ENCODE data around the gene WDR49.

Gene WDR49

GRCh38 chr3:167662919-167663400 is 9.2 kb upstream of the WDR49 start:
- no peak for DNase-seq (ENCODE audit: low spot score)
- in situ Hi-C loops (cut with MboI; ENCODE audit: low sequenced_read_pairs, unreplicated experiment), result no loop called here

GRCh38 chr3:167657684-167658225 is 4.0 kb upstream of the WDR49 start:
- no peak for DNase-seq (ENCODE audit: low spot score)
- TF ChIP-seq CTCF (IDR thresholded peaks at IDR 0.05; ENCODE audit: borderline replicate concordance, control extremely low read depth, extremely low read depth, insufficient read depth, missing control alignments), result no peak
- in situ Hi-C loops (cut with MboI; ENCODE audit: low sequenced_read_pairs, unreplicated experiment), result no loop called here

More at GRCh38 chr3:167662919-167663400, 9.2 kb upstream of the WDR49 start:
- no peak for TF ChIP-seq CTCF (IDR thresholded peaks at IDR 0.05; ENCODE audit: borderline replicate concordance, control extremely low read depth, extremely low read depth, insufficient read depth, missing control alignments)

GRCh38 chr3:167656821-167657220 is 3.1 kb upstream of the WDR49 start:
- TF ChIP-seq CTCF (IDR thresholded peaks at IDR 0.05; ENCODE audit: borderline replicate concordance, control extremely low read depth, extremely low read depth, insufficient read depth, missing control alignments), result no peak

GRCh38 chr3:167653155-167653554 is 587 bp downstream of the WDR49 start:
- TF ChIP-seq CTCF (IDR thresholded peaks at IDR 0.05; ENCODE audit: borderline replicate concordance, control extremely low read depth, extremely low read depth, insufficient read depth, missing control alignments), result no peak
- in situ Hi-C loops (cut with MboI; ENCODE audit: low sequenced_read_pairs, unreplicated experiment), result no loop called here
- no peak for DNase-seq (ENCODE audit: low spot score)

More at GRCh38 chr3:167656821-167657220, 3.1 kb upstream of the WDR49 start:
- in situ Hi-C loops (cut with MboI; ENCODE audit: low sequenced_read_pairs, unreplicated experiment), result no loop called here
- no peak for DNase-seq (ENCODE audit: low spot score)

- in situ Hi-C loops (cut with MboI; ENCODE audit: low sequenced_read_pairs, unreplicated experiment), result no loop called here
- no peak for TF ChIP-seq CTCF (IDR thresholded peaks at IDR 0.05; ENCODE audit: borderline replicate concordance, control extremely low read depth, extremely low read depth, insufficient read depth, missing control alignments)
- no peak for DNase-seq (ENCODE audit: low spot score)
Measured at GRCh38 chr3:167651826-167652225, 1.9 kb downstream of the WDR49 start.

- in situ Hi-C loops (cut with MboI; ENCODE audit: low sequenced_read_pairs, unreplicated experiment), result no loop called here
- DNase-seq (ENCODE audit: low spot score), result no peak
- TF ChIP-seq CTCF (IDR thresholded peaks at IDR 0.05; ENCODE audit: borderline replicate concordance, control extremely low read depth, extremely low read depth, insufficient read depth, missing control alignments), result no peak
Measured at GRCh38 chr3:167650459-167650858, 3.3 kb downstream of the WDR49 start.
